H1 (cell line): Measurements from ENCODE around the gene GALNT12. TPM values are rescaled to one million over a fixed set of nuclear protein-coding genes. Genes with fewer than 3 reads are reported as not detected.

Experiments used
- CHD2 ChIP-seq: IDR thresholded peaks from 2 replicates; pipeline ENCODE4 v1.6.1; 2012; ENCODE audit warnings: low read length, improper control_type of control experiment
- CREB1 ChIP-seq: IDR thresholded peaks from 2 replicates; pipeline ENCODE4 v1.6.1; 2012; ENCODE audit warnings: inconsistent platforms
- KDM1A ChIP-seq: fragments of 200-600, 300-600 bp; sonication (generic); IDR thresholded peaks from 2 replicates; pipeline ENCODE4 v1.7.1; 2016; ENCODE audit warnings: mild to moderate bottlenecking, low read length, borderline replicate concordance
- SIX5 ChIP-seq: IDR thresholded peaks from 2 replicates; pipeline ENCODE4 v1.6.1; 2011; ENCODE audit warnings: mild to moderate bottlenecking, low read depth, low read length
- SUZ12 ChIP-seq: fragments of 200-600 bp; sonication (generic); IDR thresholded peaks from 2 replicates; pipeline ENCODE4 v1.6.1; 2012; ENCODE audit warnings: mild to moderate bottlenecking, inconsistent platforms, low read length, moderate library complexity, mixed read lengths
- TAF1 ChIP-seq: IDR thresholded peaks from 2 replicates; pipeline ENCODE4 v1.6.1; 2011; ENCODE audit warnings: mild to moderate bottlenecking, low read depth, low read length
- polyA plus RNA-seq, 7 experiments: library from polyadenylated mRNA; depleted of rRNA in 3 of 7; stranded (reverse) in 5 of 7; unstranded in 2 of 7; fragments of >200 nt in 5 of 7; fragments of 200-250 nt in 2 of 7; gene quantifications; 1 replicate in 5 of 7; 2 replicates in 1 of 7; 4 replicates in 1 of 7; pipeline versions ENCODE4 v1.2.1 to v1.2.3, GENCODE V29; 2011 to 2013; ENCODE audit warnings: missing spikeins in 2 of 7, mixed read lengths in 2 of 7
- total RNA-seq: library from RNA; stranded (reverse); fragmentation: NEBNext Ultra II Directional; extraction: Animal tissue kit (Norgen Biotek cat#: 25700); gene quantifications from 2 replicates; pipeline ENCODE4 v1.2.1, GENCODE V29; 2021
- TF ChIP-seq, protein P1 (sequence below): fragments of 300-600 bp; sonication (generic); IDR thresholded peaks from 2 replicates; pipeline ENCODE4 v1.7.1; 2012; ENCODE audit warnings: low read length, moderate library complexity, mild to moderate bottlenecking, inconsistent platforms; ENCODE audit not compliant: insufficient replicate concordance

The GALNT12 gene
- total and polyA plus RNA-seq, 2 of the 8 experiments (the other 6 are each of a cell fraction or from before 2014, with no cell fraction given) = 16.2 to 19.6 TPM

GRCh38 chr9:98787766-98788335, 19.6 kb upstream of the GALNT12 start (continued):
- TF ChIP-seq, protein P1, sequence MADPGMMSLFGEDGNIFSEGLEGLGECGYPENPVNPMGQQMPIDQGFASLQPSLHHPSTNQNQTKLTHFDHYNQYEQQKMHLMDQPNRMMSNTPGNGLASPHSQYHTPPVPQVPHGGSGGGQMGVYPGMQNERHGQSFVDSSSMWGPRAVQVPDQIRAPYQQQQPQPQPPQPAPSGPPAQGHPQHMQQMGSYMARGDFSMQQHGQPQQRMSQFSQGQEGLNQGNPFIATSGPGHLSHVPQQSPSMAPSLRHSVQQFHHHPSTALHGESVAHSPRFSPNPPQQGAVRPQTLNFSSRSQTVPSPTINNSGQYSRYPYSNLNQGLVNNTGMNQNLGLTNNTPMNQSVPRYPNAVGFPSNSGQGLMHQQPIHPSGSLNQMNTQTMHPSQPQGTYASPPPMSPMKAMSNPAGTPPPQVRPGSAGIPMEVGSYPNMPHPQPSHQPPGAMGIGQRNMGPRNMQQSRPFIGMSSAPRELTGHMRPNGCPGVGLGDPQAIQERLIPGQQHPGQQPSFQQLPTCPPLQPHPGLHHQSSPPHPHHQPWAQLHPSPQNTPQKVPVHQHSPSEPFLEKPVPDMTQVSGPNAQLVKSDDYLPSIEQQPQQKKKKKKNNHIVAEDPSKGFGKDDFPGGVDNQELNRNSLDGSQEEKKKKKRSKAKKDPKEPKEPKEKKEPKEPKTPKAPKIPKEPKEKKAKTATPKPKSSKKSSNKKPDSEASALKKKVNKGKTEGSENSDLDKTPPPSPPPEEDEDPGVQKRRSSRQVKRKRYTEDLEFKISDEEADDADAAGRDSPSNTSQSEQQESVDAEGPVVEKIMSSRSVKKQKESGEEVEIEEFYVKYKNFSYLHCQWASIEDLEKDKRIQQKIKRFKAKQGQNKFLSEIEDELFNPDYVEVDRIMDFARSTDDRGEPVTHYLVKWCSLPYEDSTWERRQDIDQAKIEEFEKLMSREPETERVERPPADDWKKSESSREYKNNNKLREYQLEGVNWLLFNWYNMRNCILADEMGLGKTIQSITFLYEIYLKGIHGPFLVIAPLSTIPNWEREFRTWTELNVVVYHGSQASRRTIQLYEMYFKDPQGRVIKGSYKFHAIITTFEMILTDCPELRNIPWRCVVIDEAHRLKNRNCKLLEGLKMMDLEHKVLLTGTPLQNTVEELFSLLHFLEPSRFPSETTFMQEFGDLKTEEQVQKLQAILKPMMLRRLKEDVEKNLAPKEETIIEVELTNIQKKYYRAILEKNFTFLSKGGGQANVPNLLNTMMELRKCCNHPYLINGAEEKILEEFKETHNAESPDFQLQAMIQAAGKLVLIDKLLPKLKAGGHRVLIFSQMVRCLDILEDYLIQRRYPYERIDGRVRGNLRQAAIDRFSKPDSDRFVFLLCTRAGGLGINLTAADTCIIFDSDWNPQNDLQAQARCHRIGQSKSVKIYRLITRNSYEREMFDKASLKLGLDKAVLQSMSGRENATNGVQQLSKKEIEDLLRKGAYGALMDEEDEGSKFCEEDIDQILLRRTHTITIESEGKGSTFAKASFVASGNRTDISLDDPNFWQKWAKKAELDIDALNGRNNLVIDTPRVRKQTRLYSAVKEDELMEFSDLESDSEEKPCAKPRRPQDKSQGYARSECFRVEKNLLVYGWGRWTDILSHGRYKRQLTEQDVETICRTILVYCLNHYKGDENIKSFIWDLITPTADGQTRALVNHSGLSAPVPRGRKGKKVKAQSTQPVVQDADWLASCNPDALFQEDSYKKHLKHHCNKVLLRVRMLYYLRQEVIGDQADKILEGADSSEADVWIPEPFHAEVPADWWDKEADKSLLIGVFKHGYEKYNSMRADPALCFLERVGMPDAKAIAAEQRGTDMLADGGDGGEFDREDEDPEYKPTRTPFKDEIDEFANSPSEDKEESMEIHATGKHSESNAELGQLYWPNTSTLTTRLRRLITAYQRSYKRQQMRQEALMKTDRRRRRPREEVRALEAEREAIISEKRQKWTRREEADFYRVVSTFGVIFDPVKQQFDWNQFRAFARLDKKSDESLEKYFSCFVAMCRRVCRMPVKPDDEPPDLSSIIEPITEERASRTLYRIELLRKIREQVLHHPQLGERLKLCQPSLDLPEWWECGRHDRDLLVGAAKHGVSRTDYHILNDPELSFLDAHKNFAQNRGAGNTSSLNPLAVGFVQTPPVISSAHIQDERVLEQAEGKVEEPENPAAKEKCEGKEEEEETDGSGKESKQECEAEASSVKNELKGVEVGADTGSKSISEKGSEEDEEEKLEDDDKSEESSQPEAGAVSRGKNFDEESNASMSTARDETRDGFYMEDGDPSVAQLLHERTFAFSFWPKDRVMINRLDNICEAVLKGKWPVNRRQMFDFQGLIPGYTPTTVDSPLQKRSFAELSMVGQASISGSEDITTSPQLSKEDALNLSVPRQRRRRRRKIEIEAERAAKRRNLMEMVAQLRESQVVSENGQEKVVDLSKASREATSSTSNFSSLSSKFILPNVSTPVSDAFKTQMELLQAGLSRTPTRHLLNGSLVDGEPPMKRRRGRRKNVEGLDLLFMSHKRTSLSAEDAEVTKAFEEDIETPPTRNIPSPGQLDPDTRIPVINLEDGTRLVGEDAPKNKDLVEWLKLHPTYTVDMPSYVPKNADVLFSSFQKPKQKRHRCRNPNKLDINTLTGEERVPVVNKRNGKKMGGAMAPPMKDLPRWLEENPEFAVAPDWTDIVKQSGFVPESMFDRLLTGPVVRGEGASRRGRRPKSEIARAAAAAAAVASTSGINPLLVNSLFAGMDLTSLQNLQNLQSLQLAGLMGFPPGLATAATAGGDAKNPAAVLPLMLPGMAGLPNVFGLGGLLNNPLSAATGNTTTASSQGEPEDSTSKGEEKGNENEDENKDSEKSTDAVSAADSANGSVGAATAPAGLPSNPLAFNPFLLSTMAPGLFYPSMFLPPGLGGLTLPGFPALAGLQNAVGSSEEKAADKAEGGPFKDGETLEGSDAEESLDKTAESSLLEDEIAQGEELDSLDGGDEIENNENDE = no peak
- no peak for TF ChIP-seq TAF1
- TF ChIP-seq KDM1A = no peak
- TF ChIP-seq SUZ12 = no peak
- no peak for TF ChIP-seq CHD2
- TF ChIP-seq CREB1 = no peak
- no peak for TF ChIP-seq SIX5
- TF ChIP-seq, all 59 proteins: peak for 0
